HG03135 (cell line): ENCODE results near the gene CKLF.

Experiments used
- ATAC-seq: cut with Tn5 transposase; IDR thresholded peaks from one replicate; pipeline ENCODE4 v1.9.1; 2021; ENCODE audit warnings: mild to moderate bottlenecking, moderate library complexity; ENCODE audit not compliant: unreplicated experiment

The CKLF gene

DNA sequence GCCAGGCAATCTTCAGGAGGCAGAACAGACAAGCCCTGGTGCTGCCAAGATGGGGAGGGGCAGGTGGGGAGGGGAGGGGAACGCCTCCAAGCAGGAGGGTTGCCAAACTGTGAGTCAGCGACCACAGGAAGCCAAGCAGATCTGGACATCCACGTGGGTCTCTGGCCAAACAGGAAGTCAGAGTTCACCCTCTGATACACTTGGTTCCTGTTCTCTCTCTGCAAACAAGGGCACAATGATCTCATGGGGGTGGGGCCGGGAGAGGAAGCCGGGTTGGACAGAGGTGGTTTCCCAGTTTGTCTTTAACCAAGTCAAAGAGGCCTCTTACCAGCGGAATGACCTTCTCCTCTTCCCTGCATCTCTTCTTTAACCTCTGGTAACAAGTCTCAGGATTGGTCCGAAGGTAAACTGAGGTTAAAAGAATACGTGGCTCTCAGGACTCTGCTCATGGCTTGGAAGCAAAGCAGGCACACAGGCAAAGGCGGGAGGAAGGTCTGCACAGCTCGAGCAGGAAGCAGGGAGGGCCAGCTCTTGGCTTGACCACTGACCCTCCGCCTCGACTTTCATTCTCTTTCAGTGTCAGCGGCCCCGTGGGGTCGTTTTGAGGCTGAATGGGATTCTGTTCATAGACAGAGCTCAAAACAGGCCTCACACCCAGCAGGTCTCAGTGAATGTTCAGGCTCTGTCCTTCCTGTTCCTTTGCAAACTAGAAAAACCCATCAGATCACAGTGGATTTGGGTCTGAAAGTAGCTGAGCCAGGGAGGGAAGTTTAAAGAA lies 35.4 kb upstream of the CKLF start:
- ATAC-seq: peak; percentile 94

DNA sequence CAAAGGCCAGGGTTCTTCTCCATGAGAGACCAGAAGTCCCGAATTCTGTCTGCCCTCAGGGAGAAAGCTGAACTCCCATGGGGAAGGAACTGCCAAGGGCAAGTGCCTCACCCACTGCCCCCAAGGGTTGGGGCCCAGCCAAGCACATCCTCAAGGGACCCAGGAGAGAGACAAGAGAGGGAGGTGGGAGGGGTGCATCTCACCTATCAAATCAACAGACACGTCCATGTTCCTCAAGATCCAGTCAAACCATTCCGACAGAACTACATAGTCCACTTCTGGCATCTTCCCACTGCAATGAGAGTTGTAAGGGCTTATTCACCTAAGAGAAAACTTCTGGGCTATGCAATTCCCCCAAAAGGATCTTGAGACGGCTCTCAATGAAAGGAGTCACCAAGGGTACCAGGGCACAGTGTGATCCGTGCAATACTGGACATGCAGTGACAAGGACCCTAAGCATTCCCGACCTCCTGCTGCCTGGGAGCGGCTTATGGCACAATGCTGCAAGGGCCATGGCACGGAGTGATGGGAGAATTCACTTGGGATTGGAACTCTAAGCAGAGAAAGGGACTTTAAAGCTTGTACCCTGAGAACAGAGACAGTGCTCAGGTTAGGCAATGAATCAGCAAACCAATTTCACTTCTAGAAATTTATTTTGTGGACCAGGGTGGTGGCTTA lies 34.7 kb upstream of the CKLF start:
- no peak for ATAC-seq

DNA sequence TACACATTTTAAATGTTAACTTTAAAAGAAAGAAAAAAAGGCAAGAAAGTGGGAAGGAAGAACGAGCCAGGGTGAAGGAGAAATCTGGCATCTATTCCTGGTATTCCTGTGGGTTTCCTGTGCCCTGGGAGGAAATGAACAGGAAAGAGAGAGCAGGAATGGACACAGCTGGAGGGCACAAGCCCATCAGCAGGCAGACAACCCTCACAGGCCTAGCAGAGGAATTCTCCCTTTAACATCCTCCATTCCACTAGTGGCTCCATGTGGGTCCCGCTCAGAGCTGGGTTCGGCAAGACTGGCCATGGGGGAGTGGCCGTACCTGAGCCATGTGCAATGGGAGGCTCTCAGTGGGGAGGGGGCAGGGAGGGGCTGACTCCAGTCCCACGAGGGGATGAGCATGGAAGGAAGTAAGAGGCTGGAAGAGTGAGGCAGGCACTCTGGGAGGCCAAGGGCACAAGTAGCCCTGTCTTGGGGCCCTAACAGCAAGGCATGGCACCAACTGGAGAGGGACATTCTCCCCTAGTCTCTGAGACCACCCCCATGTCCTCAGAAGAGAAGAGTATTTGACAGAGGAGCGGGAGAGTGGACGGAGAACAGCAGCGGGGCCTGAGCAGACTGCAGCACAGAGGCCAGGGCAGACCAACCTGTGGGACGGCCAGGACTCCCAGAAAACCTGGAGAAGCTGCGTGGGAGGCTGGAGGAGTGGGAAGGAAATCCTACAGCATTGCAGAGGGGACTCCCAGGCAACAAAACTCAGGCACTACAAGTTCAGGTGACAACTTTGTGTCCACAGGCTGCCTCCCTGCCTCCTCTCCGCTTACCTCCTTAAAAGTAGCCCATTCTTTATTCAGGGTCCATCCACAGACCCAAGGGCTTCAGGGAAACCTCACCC lies 32.6 kb upstream of the CKLF start:
- no peak for ATAC-seq

DNA sequence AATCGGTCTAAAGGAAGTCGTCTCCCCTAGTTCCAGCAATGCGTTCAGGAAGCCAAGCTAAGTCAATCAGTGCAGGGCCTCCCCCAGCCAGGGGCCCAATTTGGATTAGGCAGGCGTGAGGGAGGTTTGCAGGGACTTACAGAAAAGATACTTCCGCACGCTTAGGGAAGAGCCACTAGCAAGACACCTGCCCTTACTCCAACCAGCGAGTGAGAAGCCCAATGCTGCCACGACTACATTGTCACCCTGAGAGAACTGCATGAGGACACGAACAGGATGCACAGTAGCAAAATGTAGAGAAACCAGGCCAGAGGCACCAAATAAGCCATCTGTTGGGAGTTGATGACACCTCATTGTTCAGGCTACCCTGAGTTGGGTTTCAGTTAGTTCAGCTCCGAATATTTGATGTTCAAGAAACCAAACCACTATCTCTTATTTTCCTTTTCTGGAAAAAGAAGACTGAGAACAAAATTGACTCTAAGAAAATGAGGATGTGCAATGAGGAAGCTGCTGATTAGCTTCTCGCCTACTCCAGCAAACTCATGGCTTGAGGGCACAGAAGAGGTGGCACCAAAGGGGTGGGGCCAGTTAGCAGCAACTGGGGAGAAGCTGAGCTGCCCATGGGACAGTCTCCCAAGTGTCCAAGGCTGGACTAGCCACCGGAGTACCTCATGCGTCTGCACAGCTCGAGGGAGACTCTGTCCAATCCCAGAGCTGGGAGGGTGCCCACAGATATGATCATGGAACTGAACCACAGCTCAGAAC lies 31.8 kb upstream of the CKLF start:
- ATAC-seq: no peak

DNA sequence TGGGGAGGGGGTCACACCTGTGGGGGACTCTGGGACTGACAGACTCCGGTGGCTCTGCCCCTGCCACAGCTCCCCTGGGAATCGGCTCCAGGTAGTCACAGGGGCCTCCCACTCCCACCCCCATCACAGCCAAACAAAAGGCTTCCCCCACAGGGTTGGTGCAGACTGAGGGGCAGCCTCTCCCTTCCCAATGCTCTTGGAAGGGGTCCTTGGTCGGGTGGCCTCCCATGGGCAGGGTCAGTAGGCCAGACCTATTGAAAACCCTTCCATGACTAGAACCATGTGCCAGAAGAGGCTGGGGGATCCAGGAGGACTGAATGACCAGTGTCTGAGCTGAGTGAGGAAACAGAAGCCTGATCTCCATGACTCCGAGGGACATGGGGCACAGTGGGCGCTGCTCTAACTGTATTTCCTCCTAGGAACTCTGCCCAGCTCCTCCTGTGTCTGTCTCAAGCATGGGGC lies 31.1 kb upstream of the CKLF start:
- no peak for ATAC-seq

DNA sequence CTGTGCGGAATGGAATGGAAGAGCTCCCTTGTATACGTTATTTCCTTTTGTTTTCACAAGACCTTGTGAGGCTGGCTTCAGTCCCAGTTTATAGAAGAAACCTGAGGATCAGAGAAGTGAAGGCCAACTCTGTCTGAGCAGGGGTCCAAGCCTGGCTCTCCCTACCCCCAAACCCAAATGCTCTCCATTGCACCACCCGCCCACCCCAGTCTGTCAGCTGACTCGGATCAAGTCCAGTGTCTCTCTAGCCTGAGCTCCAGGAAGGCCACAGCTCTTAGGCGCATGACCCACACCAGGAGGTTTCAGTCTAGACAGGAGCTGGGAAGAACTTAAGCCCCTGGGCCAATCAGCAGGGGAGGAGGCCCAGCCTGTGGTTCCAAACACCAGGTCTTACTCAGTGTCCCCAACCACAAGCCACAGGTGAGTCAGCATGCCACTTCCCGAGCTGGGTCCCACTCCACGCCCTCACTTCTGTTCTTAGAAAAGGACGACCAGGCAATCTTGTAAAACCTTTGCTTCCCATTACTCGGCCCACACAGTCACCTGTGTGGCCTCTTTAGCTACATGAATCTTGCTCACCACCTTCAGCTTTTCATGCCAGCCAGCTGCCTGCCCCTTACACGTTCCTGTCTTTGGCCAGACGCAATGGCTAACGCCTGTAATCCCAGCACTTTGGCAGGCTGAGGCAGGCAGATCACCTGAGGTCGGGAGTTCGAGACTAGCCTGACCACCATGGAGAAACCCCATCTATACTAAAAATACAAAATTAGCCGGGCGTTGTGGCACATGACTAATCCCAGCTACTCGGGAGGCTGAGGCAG lies 30.2 kb upstream of the CKLF start:
- ATAC-seq: peak; percentile 38

DNA sequence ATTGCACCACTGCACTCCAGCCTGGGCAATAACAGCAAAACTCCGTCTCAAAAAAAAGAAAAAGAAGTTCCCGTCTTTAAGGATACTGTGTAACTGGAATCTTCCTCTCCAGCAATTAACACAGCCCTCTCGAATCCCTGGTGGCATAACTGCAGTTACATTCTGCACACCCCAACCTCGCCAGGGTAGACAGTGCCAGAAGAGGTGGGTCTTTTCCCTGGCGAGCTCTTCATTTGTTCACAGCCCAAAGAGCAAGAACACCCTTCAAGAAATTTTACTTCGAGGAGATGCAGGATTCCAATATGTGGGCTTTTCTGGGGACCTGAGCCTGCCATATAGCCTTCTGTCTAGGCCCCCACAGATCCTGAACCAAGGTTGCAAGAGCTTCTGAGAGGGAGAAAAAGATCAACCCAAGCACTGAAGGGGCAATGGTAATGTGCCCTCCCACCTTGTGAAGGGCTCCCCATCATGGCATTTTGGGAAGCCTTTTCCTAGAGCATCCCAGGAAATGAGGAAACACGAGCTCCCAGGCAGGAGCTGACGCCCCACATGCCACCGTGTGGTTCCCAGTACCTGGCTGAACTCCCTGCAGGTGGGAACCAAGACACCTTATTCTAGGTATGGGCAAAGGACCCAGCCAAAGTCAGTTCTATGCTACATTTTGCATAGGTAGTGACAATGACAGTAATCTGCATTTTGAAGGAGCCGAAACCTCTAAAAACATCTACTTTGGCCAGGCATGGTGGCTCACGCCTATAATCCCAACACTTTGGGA lies 29.4 kb upstream of the CKLF start:
- no peak for ATAC-seq

DNA sequence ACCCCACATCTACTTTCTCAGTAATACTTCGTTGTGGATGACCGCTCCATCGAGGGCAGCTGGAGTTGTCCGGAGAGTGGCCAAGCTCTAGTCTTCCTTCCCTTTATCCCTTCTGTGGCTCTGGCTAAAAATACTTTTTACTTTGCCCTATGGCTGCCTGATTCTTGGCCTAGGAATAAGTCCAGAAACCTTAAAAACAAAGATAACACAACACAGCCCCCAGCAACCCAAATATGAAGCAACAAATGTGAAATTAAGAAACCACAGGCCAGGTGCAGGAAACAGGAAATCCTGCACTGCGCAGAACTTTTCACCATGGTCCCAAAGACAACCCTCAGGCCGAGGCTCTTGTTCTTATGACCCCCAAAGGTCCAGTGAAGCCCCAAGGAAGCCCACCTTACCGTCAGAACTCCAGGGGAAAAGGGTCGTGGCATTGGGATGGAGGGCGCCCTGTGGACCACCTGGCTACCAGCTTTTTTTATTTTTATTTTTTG lies 28.5 kb upstream of the CKLF start:
- ATAC-seq: peak; percentile 49

DNA sequence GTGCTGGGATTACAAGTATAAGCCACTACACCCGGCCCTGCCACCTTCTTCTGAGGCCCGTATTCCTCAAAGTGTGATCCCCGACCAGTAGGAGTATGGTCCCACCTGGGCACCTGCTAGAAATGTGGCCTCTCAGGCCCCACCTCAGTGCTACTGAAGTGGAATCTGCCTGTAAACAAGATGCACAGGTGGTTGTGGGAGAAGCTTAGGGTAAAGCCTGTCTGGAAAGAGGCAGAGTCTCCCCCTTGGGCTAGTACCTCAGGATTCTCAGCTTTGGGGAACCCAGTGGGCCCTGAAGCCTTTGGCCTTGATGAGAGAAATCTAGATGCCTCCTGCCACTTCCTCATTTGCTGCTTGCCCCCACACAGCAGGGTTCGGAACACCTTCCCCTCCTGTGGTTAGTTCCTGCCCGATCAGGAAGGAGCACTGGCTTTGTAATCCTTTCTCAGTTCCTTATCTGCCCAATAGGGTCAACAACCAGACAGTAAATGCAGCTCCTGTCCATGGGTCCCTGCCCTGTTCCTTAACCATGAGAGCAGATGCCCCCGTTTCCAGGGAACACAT lies 27.7 kb upstream of the CKLF start:
- peak; percentile 58 for ATAC-seq

DNA sequence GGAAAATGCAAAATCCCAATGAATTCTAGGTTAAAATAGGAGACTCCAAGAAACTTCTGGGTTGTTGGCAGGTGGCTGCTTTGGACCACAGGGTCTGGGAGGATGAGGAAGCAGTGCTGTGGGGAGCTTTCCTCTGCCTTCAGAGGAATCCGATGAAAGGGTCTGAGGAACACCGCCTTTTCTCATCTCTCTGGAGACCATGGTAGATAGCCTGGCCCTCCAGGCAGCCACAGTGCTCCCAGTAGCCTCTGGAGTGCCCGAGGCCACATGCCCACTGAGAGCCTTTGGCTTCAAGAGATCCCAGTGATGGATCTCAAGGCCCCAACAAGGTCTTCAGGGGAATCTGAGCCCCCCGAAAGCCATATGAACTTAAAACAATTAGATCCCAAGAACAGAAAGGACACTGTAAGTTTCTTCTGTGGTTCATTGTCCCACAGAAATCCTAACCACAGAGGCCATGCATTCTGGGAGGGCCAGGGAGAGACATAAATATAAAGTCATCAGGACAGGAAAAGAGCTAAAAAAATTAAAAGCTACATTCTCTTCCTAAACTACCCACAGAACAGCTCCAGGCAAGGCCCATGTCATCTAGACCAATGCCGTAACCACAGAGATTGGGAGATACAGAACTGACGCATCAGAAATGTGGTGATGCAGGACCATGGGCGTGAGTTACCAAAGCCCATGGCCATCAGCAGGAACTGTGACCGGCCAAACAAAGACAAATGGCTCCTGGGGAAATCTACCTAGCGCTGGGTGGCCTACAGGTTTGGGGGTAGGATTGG lies 26.8 kb upstream of the CKLF start:
- no peak for ATAC-seq

DNA sequence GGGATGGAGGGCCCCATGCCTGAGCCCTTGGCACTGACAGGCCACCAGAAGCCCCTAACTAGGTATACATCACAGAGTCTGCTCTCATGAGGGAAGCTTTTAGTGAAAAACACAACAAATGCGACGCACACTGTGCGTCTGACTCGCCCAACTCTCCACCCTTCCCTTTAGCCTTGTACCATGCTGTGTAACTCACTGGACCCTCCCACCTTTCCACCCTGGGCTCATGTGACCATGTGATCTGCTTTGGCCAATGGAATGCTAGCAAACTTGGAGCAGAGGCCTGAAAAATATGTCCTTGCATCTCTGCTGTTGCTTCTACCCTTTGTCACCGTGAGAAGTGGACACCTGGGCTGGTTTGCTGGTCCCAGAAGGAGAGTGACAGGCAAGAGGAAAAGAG lies 24.1 kb upstream of the CKLF start:
- ATAC-seq: no peak

DNA sequence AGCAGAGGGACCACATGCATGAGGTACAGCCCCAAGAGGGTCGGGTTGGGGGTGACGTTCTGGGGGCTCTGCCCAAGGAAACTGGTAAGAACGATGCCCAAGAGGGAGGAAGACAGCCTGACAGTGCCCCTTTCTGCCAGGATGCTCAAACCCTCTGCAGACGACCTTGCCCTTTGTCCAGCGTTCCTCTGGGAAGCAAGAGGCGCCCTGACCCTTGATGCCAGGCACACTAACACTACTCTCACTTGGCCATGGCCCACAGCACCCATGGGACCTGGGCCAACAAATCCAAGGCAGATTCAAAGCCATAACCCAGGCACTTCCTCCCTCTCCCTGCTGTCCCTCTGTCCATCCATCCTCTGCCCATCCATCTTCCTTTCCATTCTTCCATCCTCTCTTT lies 22.9 kb upstream of the CKLF start:
- no peak for ATAC-seq

DNA sequence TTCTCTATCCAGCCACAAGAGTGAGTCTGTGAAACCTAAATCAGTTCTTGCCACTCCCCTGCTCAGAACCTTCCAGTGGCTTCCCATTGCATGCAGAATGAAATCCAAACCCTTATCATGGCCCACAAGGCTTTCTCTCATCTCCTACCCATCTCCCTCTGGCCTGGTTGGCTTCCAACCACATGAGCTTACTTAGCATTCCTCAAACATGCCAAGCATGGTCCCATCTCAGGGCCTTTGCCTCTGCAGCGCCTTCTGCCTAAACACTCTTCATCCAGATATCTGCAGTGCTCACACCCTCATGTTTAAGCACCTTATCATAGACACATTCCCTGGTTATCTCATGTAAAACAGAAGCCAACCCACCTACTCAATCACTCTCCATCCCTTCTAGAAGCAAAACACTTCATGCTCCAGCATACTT lies 18.0 kb upstream of the CKLF start:
- no peak for ATAC-seq

DNA sequence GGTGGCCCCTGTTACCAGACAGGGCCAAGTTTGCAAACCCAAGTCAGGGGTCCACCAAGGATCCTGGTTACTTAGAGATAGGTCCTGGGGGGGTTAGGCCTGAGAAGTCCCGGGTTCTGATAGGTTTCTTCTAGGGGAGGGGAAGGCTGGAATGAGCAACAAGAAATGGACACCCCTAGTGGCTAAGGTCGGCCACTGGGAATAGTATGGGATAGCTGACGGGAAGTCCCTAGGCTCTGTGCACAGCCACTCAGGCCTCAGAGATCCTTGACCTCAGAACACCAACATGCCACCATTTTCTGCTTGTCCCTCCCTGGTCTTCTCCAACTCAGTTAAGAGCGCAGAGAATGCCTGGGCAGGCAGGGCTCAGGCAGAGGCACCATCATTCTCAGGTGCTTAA lies 15.9 kb upstream of the CKLF start:
- ATAC-seq: no peak

DNA sequence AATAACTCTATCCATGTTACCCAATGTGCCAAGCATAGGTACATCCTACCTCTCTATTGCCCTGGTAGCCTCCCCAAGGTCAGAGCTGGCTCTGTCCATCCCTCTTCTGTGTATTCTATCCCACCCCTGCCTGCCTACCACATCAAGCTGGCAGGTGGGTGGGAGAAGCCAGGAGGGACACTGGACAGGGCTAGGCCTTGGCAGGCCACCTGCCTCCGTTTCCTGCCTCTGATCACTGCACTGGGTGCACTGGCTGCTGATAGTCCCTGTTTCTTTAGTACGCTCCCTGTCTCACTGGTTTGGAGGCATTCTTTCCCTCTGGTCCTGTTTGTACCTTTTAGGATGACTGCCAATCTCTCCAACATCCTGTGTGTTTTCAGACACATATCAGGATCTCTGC lies 15.1 kb upstream of the CKLF start:
- ATAC-seq: no peak

DNA sequence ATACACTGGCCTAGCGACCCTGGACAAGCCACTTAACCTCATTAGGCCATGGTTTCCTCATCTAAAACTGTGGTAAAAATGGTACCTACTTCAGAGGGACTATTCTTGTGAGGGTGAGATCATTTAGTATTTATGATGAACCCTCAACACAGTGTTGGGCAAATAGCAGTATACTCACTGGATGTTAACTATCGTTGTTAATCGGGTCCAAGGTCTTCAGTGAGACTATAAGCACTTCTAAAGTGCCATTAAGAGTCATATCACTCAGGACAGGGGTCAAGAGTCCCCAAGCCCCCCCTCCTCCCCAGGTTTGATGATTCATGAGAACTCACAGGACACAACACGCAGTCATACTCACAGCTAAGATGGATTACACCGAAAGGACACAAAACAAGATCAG lies 13.5 kb upstream of the CKLF start:
- no peak for ATAC-seq

DNA sequence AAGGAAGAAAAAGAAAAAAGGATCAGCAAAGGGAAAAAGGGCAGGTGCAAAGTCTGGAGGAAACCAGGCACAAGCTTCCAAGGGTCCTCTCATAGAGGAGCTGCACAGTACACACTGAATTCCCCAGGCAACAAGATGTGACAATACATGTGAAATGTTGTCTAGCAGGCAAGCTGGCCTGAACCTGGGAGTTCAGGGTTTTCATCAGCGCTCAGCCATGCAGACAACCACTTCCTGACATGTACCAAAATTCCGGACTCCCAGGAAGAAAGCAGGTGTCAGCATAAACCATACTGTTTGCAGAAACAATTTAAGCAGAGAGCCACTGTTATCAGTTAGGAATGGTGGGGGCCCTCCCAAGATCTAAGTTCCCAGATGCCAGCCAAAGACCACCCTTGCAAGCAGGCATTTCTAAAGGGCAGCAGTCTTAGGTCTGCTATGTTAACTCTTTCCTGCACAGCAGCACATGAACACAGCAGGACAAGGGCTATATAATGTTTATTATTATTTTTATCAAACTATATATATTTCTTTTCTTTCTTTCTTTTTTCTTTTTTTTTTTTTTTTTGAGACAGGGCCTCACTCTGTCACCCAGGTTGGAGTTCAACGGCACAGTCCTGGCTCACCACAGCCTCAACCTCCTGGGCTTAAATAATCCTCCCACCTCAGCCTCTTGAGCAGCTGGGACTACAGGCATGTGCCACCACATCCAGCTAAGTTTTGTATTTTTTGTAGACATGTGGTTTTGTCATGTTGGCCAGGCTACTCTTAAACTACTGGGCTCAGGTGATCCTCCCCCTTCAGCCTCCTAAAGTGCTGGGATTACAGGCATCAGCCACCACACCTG lies 12.5 kb upstream of the CKLF start:
- ATAC-seq: peak; percentile 70
